Left ventricle myocardium superior (tissue), 1 donor: Measurements from ENCODE around the gene TESK2. TPM values are rescaled to one million over a fixed set of nuclear protein-coding genes. Genes with fewer than 3 reads are reported as not detected.
"Not testable (repeated sequence)": the region's sequence is repeated elsewhere in the genome, so short reads cannot be mapped to it uniquely, and the experiment has no call there.

Experiments used
- ATAC-seq: fragments of 200-7000 bp; cut with Tn5 transposase; one replicate; pipeline ENCODE4 v1.9.1; 2020; ENCODE audit warnings: mild to moderate bottlenecking, moderate library complexity
- DNase-seq: peaks from one replicate; pipeline ENCODE4 v3.0.0-alpha.2; 2020
- intact Hi-C: fragments of 100-400 bp; cut with micrococcal nuclease; formaldehyde crosslinking; loops from one replicate; pipeline ENCODE4 v1.11.0; 2022
- total RNA-seq: library from RNA; stranded (reverse); fragmentation: NEBNext Ultra II Directional; extraction: Animal tissue kit (Norgen Biotek cat#: 25700); gene quantifications from one replicate; pipeline ENCODE4 v1.2.1, GENCODE V29; 2021
- donor health status: DM: no; HTN: yes; CAD: no; lungs with severe emphysema.

TESK2 gene
- total RNA-seq, 1 donor from 2014 or later: 1.9 TPM

DNA sequence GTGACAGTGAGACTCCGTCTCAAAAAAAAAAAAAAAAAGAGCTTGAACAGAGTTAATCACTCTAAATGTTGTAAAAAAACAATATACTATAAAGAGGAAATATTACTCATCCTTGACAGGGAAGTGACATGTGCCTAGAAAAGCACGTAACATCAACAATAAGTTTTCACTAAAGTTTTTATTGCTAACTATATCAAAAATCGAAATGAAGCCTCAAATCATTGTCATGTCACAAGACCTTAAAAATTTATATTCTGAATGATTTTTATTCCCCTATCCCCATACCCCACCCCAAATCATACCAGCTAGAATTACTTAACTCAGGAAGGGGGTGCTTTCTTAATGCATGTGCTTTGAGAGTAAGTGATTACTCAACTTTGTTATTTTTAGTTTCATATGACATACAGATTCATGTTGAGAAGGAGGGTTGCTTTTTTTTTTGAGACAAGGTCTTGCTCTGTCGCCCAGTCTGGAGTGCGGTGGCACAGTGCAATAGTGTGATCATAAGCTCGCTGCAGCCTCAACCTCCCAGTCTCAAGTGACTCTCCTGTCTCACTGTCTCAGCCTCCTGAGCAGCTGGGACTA lies 97.2 kb downstream of the TESK2 start:
- DNase-seq (no peak), ATAC-seq (peak; percentile 57)
- intact Hi-C loops: no loop called here

- intact Hi-C loops: no loop called here
- DNase-seq: no peak
- no peak for ATAC-seq
Measured at GRCh38 chr1:45386219-45386618, 104.7 kb downstream of the TESK2 start.

- intact Hi-C loops: no loop called here
- DNase-seq (no peak), ATAC-seq (no peak)
Measured at GRCh38 chr1:45385302-45385701, 105.7 kb downstream of the TESK2 start.

- DNase-seq, ATAC-seq, intact Hi-C loops: not testable (repeated sequence)
Measured at GRCh38 chr1:45384213-45384612, 106.8 kb downstream of the TESK2 start.

GRCh38 chr1:45383191-45383590 lies 107.8 kb downstream of the TESK2 start:
- DNase-seq (no peak), ATAC-seq (no peak)
- intact Hi-C loops: no loop called here

DNA sequence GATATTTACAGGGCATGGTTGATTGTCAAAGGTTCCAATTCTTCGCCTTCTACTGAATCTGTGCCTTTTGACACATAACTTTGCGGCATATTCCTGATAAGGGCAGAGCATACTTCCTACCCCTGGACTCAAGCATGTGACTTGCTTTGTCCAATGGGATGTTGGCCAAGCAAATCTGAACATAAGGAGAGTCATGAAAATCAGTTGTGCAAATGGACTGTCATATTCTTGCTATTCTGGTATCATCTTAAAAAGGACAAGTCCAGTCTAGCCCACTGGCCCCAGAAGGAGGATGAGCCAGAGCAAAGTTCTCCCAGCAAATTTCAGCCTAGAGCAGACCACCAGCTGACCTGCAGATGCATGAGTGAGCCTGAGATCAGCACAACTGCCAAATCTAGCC lies 109.7 kb downstream of the TESK2 start:
- intact Hi-C loops: no loop called here
- ATAC-seq (no peak), DNase-seq (no peak)

- DNase-seq (no peak), ATAC-seq (no peak)
- intact Hi-C loops: no loop called here
Measured at GRCh38 chr1:45380730-45381129, 110.2 kb downstream of the TESK2 start.

DNA sequence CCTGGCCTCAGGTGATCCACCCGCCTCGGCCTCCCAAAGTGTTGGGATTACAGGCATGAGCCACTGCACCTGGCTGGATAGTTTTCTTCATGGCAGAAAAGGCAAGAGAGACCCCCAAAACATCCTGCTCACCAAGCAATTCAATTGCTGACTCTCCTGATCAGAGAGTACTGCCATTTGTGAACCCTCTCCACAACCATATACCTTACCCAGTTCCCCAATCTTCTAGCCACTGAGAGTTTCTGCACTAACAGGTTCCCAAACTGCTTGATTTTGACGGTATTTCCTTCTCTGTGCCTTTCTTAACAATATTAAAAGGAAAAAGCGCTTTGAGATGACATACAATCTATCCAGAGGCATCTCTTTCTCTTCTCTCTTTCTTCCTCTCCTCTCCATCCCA lies 110.8 kb downstream of the TESK2 start:
- no peak for DNase-seq
- intact Hi-C loops: no loop called here
- ATAC-seq: no peak

DNA sequence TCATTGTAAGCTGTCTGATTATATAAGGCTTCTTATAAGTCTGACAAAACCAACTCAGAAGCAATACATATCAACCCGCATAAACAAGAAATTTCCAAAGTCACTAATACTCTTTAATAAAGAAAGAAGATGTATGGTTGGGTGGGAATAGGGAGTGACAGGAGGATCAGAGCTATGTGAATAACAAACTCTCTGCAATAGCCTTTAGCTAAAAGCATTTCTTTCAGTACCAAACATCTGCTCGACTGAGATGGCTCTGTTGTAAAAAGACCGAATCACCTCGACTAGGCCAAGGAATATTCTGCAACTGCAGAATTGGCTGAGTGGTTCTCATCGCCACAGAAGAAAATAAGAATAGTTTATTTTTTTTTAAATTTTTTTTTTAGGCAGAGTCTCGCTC lies 111.4 kb downstream of the TESK2 start:
- intact Hi-C loops: no loop called here
- ATAC-seq: no peak

GRCh38 chr1:45378184-45378583 lies 112.8 kb downstream of the TESK2 start:
- ATAC-seq (no peak), DNase-seq (no peak)
- intact Hi-C loops: no loop called here

More for the DNA sequence above, 111.4 kb downstream of the TESK2 start:
- no peak for DNase-seq

DNA sequence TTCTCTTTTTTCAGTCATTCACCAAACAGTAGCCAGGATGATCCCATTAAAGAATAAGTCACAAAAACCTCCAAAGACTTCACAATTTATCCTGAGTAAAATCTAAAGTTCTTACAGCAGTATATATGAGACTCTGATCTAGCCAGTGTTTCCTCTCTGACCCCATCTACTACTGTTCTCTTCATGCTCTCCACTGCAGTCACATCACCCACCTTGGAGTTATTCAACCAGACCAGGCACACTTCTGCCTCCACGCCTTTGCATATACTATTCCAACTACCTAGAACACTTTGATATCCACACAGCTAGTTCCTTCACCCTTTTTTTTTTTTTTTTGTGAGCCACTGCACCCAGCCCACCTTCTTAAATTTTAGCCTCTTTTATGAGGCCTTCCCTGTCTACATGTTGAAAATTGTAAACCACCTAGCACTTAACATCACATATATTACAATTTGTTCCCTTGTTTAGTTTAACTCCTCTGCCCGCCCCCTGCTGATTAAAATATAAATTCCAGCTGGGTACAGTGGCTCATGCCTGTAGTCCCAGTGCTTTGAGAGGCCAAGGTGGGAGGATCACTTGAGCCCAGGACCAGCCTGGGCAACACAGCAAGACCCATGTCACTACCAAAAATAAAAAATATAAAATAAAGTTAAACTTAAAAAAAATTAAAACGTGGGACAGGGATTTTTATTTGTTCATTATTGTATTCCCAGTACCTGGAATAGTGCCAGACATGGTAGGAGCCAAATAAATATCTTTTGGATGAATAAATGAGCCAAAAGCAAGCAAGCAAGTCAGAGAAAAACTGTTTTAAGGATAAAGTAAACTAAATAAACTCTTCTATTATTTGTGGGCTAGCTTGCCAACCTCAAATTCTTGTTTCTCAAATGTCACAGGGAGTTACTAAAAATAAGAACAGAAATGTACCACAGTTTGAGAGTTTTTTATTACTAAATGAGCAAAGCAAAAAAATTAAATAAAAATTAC lies 115.6 kb downstream of the TESK2 start:
- intact Hi-C loops: no loop called here
- no peak for ATAC-seq

DNA sequence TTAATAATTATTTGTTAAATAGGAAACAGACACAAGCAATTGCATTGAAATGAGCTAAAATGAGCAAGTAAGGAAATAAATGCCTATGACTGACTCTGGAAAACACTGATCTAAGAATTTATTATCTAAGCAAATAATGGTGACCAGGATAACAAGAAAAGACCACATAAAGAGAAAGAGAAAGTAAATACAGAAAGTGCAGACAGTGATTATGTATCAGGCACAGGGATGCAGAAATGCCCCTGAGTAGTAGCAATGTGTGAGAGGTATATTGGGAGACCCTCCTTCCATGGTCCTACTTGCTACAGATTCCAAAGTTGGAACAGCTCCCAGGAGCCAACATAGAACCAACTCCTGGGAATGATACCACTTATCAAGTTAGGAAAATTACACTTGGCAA lies 117.4 kb downstream of the TESK2 start:
- DNase-seq (no peak), ATAC-seq (no peak)
- intact Hi-C loops: no loop called here

More for the DNA sequence above, 115.6 kb downstream of the TESK2 start:
- DNase-seq: no peak

GRCh38 chr1:45370575-45370974 lies 120.4 kb downstream of the TESK2 start:
- no peak for DNase-seq
- intact Hi-C loops: no loop called here
- peak; percentile 53 for ATAC-seq

GRCh38 chr1:45365051-45365450 lies 125.9 kb downstream of the TESK2 start:
- DNase-seq (no peak), ATAC-seq (no peak)
- intact Hi-C loops: no loop called here

DNA sequence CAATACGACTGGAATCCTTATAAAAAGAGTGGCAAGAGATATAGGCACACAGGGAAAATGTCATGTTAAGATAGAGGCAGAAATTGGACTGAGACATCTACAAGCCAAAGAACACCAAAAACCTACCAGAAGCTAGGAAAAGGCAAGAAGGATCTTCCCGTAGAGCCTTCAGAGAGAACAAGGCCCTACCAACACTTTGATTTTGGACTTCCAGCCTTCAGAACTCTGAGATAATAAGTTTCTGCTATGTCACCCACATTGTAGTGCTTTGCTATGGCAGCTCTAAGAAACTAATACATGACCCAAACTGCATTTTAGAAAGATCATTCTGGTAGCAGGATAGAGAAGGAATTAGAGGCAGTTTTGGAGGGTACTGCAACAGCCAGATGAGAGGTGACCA lies 126.7 kb downstream of the TESK2 start:
- DNase-seq: no peak
- no peak for ATAC-seq
- intact Hi-C loops: loop anchor here (5.0 kb wide), 1 partner anchor 128 kb away; the partner anchor contains the start of gene TESK2

DNA sequence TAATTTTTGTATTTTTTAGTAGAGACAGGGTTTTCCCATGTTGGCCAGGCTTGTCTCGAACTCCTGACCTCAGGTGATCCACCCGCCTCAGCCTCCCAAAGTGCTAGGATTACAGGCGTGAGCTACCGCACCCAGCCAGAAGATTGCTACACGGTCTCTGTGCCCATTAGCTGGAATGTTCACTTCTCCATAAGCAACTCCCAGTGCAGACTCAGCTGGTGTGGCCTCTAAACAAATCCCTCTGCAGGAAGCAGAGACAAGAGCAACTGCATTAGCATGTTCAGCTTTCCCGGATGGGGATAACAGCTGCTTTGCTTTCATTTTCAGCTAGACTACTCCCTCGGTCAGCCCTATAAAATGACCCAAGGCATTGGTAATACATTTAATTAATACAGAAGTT lies 130.0 kb downstream of the TESK2 start:
- not testable (repeated sequence) for DNase-seq
- intact Hi-C loops: loop anchor here (5.0 kb wide), 1 partner anchor 131 kb away; the partner anchor contains the start of gene TESK2
- ATAC-seq: peak; percentile 86

- ATAC-seq (peak; percentile 88), DNase-seq (peak; percentile 66)
- intact Hi-C loops: loop anchor here (5.0 kb wide), 1 partner anchor 132 kb away; the partner anchor contains the start of gene TESK2
Measured at GRCh38 chr1:45359882-45360513, 131.0 kb downstream of the TESK2 start.

DNA sequence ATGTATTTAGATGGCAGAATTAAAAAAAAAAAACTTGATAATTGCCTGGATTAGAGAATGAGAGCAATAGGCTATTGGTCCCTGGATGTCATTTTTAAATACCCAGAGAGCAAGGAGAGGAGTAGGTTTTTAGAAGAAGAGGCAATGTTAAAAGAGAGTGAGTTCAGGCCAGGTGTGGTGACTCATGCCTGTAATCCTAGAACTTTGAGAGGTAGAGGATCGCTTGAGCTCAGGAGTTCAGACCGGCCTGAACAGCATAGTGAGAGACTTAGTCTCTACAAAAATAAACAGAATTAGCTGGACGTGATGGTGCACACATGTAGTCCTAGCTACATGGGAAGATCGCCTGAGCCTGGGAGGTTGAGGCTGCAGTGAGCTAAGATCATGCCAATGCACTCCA lies 134.8 kb downstream of the TESK2 start:
- DNase-seq: no peak
- intact Hi-C loops: no loop called here
- no peak for ATAC-seq

DNA sequence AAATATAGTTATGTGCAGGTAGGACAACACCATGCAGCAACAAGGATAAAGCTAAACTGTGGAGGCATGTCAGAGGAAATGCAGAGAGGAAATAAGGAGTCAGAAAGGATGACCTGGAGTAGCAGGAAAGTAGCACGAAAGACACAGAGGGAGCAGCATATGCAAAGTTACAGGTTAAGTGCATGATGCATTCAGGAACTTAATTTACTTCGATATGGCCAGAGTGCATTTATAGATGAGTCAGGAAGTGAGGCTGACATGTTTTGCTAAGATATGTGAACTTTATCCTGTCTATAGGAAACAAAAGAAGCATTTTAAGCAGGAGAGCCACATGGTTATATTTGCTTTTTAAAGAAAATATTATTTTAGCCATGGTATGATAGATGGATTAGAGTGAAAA lies 135.3 kb downstream of the TESK2 start:
- DNase-seq: no peak
- intact Hi-C loops: no loop called here
- ATAC-seq: no peak

- ATAC-seq (no peak), DNase-seq (no peak)
- intact Hi-C loops: no loop called here
Measured at GRCh38 chr1:45354838-45355237, 136.1 kb downstream of the TESK2 start.
